ENCODE results near the gene SAMD4A. TPM values are rescaled to one million over a fixed set of nuclear protein-coding genes. Genes with fewer than 3 reads are reported as not detected.
A peak's percentile ranks its signal among the peaks of the same experiment; 100 is the strongest.

Gene SAMD4A
- polyA plus RNA-seq, 10 donors = 50.6 to 73.8 (median 59.9) TPM

DNA sequence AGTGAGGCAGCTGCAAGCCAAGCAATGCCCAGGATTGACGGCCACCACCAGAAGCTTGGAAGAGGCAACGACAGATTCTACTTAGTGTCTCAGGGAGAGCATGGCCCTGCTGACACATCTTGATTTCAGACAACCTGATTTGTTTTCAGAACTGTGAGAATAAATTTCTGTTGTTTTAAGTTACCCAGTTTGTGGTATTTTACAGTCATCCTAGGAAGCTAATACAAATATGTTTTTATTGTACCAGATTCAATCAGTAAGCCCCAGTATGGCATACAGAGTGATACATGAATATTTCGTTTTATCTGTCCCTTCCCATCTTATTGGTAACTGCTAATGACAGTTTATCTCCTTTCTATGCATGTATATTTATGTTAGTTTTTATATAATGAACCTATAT is 62.3 kb downstream of the SAMD4A start:
- no peak for DNase-seq

DNA sequence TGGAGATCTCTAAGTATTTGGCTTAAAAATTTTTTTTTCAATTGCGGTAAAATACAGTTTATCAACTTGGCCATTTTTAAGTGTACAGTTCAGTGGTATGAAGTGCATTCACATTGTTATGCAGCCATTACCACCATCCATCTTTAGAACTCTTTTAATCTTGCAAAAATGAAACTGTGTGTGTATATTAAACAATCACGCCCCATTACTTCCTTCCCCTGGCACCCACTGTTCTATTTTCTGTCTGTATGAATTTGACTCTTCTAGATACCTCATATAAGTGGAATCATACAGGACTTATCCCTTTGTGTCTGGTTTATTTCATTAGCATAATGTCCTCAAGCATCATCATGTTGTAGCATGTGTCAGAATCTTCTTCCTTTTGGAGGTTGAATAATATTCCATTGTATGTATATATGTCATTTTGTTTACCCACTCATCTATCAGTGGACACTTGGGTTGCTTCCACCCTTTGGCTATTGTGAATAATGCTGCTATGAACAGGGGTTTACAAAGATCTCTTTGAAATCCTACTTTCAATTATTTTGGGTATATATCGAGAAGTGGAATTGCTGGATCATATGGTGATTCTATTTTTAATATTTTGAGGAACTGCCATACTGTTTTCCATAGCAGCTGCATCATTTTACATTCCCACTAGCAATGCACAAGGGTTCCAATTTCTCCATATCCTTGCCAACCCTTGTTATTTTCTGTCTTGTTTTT is 62.9 kb downstream of the SAMD4A start:
- DNase-seq = no peak

DNA sequence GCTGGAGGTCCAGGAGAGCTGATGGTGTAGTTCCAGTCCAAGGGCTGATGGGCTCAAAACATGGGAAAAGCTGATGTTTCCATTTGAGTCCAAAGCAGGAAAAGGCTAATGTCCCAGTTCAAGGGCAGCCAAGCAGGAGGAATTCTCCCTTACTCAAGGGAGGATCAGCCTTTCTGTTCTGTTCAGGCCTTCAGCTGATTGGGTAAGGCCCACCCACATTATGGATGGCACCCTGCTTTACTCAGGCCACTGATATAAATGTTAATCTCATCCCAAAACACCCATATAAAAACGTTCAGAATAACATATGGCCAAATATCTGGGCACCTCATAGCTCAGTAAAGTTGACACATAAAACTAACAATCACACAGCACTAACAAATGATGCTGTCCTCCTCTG is 64.1 kb downstream of the SAMD4A start:
- no peak for DNase-seq

DNA sequence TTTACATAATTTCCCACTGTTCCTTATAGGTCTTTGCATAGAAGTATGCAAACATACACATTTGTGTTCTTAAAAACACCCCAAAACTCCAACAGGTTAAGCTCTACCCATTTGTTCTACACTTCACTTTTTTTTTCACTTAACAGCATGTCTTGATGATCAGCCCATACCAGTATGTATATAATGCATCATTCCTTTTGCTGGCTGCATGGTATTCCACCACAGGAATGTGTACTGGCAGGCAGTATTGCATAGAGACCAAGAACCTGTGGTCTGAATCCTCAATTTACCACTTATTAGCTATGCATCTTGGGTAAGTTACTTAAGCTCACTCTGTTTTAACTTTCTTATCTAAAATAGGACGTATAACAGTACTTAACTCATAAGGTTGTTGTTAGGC is 65.5 kb downstream of the SAMD4A start:
- DNase-seq = no peak

DNA sequence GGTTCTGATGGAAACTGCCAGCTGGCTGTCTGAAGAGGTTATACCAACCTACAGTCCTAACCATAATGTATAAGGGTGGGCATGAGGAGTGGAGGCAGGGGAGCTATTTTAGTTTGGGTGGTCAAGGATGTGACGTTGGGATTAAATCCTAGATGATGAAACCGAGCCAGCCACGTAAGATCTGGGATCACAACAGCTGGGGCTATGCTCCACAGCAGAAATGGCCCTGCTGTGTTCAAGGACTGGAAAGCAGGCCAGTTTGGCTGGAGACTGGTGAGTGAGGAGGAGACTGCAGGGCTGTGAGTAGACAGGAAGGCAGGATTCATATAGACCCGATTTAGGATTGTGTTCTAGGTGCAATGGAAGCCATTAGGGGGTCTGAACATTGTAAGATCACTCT is 66.1 kb downstream of the SAMD4A start:
- DNase-seq = no peak

DNA sequence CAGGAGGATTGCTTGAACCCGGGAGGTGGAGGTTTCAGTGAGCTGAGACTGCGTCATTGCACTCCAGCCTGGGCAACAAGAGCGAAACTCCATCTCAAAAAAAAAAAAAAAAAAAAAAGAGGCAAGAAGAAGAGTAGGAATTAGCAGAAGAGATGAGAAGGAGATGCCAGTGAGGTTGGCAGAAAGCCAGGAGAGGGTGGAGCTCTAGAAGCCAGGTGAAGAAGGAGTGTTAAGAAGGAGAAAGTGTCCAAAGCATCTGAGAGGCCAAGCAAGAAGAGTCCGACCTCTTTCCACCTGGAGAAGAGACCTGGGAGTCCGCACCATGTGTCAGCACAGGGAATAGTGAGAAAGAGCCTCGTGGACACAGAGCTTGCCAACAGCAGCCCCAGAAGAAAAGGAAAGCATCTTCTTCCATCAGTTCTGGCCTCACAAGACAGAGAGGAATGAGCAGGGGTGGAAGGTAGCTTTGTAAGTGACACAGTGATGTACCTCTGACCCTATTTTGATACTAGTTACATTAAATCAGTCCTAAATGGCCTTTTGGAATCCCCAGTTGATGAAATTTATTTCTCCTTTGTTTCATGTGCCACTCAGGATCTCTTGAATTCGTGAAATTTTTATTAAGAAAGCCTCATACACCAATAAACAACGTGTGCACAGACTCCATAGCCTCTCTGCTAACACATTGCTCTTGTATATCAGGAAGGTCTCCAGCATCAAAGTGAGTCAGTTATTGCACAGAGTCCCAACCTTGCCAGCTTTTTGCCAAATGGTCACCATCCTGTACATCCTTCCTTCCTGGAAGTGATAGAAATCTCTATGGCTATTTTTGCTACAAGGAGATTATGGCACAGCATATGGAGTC is 70.6 kb downstream of the SAMD4A start:
- peak in 1 of 3 donors; percentile 61 for DNase-seq

DNA sequence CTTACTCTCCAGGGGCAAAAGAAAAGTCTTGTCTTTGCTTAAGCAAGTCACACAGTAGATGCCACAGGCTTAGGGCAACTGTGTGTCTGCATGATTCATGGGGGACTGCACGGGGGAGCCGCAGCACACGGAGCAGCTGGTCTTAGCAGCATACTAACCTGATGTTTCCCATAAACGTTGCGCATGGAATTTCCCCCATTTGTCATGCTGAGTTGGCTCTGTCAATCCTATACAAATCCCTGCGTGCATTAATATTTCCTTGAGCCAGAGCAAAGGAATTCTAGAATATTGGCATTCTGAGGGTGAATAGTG is 71.2 kb downstream of the SAMD4A start:
- peak; percentile 74 to 86 (median 80) for DNase-seq

DNA sequence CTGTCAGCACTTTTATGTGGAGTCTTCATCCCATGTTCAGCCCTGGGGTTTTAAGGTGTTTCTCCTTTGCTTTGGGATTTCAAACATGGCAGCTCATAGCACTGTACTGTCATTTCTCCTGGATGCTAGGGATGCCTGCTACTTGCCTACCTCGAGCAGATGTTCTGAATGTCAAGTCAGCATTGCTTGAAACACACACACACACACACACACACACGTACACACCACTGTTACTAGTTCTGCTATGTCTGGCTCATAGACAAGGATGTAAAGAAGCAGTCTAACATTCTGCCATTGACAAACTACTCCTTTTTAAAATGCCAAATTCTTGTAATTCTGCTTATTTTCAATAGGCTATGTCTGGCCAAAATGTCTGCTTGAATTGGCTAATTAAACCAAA is 72.7 kb downstream of the SAMD4A start:
- no peak for DNase-seq

DNA sequence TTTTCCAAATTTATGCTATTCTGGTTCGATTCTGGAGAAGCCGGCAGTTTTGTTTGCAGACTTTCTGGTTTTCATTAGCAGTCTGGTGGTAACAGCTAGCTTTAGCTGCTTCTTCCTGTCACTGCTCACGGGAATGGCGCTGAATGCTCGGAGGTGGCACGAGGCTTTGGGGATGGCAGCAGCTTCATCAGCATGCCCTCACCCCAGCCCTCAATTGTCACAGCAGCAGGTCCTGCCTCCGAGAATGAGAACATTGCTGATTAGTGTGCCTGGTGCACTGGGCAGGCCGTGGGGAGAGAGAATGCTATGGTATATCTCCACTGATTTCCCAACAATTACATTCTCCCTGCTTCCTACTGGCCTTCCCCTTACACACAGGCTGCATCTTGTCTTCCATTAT is 73.6 kb downstream of the SAMD4A start:
- no peak for DNase-seq

DNA sequence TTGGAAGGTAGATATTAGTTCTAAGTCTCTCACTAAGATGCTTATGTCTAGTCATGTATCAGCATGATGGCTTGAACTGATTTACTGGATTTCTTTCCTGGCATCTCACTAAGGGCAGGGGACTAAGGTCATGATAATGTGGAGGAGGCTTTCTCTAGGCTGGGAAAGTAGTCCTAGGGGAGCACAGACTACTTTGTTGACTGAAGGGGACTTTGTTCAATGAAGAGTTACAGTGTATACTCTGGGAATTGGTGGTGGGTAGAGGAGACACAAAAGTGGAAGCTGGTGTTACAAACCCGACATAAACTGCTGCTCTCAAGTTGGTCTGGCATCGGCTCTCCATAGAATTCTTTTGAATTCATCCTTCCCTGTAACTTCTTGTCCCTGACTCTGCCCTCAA is 75.2 kb downstream of the SAMD4A start:
- no peak for DNase-seq

DNA sequence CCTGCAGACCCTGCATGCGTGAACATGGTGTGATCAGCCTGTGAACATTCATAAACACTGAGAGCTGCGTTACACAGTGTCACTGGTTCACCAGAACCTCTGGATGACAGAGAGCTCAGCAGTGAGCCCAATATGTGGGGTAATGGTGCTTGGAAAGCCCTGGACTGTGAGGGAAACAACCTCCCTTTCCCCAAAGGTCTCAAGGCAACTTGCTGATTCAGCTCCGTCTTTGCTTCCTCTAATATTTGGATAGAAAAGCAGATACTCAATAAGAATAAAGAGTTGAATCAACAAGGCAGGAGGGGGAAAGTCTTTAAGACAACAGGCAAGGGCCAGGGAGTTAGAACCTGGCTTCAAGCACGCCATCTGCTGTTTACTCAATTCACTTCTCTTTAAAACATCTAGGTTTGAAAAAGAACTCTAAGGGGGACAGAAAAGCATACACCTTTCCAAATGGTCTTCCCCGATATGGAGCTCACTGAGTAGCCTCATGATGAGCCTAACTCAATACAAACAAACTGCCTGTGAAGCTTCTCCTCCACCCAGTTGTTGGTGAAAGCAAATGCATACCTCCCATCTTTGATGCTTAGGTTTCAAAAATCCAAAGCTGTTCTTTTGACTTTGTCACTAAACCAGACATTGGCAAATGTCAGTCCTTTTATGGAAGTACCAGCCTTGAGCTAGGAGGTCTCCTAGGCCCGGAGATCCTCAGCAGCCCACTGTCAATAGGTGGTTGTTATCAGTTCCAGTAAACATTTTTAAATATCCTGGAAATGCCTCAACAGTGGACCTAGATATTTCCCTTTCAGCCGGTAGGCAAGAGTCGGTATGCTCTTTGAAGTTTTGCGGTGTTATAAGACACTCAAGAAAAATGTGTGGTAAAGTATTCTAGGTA is 76.1 kb downstream of the SAMD4A start:
- no peak for DNase-seq

DNA sequence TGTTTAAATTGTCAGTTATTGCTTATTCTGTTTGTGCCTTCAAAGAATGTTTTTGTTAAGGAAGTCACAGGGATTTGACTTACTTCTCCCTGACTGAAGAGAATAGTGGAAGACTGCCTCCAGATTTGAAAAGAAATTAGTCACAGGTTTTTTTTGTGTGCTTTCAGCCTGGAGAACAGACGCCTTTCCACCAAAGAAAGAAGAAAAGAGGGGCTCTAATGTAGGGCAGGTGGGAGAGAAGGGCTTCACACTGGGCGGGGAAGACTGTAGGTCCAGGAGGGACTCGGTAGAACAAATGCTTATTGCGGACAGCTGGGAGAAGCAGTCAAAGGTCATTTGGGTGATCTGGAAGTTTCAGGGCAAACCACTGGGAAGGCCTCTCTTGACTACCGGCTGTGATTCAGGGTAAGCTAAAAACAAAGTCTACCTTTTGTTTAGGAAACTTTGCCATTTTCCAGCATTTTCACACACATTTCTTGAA is 76.8 kb downstream of the SAMD4A start:
- DNase-seq = no peak

DNA sequence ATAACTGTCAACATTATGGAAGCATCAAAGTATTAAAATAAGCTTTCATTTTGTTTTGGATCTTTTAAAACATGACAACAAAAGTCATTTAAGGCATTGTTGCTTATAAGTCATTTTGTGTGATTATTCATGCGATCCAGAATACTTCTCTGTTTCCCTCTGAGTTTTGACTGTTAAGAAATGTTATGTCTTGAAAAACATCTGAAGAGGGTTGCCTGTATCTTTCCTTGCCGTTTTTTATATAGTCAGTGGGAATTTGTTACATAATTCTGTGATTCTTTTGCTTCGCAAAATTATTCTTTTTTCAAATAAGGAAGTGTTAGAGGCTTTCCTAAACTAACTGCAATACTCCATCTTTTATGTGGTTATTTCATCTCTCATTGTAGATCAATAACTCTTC is 78.7 kb downstream of the SAMD4A start:
- no peak for DNase-seq

DNA sequence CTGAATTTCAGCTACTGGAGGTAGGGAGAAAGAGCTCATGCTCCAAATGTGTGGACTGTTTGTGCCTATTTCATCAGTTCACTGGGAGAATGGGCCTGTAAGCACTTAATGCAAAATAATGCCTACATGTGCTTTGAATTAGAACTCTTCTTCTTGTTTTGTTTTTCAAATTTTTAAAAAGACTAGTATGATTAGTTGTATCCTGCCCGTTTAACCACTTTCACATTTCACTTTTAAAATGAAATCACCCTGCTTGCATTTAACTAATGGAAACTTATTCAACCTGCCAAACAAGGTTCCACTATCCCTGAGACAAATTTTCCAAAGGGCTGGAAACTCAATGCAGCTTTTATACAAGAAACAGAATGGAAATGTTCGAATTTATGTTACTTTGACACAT is 79.7 kb downstream of the SAMD4A start:
- peak in 2 of 3 donors; percentile 60 to 83 for DNase-seq

DNA sequence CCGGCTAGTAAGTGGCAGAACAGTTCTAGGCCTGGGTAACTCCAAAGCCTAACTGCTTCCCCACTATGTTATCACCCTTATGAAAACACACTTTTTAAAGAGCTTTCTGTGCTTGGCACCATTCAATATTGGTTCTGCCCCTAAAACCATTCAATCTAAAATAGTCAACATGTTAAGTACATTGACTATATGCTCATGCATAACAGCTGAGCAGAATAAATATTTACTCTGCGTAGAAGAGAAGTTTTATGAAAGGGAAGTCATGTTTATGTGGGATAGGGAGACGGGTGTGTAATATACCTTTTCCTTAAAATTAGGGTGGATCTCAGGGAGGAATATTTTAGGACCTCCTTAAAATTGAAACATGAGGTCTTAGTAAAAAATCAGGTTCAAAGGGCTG is 80.5 kb downstream of the SAMD4A start:
- DNase-seq = no peak

DNA sequence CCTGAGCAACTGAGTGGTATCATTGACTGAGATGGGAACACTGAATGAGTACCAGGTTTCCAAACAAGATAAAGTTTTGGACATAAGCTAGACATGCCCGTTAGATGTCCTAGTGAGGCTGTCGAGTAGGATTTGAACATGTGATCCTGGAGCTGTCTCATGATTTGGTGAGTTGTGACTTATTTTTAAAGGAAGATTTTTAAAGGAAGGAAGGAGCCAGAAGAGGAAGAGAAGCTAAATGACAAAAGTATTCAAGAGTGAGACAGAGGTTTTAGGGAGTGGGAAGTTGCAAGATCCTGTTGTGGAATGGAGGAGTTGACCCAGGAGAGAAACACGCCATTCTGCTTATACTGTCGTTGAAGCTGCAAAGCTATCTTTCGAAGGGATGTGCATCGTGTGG is 82.1 kb downstream of the SAMD4A start:
- no peak for DNase-seq

DNA sequence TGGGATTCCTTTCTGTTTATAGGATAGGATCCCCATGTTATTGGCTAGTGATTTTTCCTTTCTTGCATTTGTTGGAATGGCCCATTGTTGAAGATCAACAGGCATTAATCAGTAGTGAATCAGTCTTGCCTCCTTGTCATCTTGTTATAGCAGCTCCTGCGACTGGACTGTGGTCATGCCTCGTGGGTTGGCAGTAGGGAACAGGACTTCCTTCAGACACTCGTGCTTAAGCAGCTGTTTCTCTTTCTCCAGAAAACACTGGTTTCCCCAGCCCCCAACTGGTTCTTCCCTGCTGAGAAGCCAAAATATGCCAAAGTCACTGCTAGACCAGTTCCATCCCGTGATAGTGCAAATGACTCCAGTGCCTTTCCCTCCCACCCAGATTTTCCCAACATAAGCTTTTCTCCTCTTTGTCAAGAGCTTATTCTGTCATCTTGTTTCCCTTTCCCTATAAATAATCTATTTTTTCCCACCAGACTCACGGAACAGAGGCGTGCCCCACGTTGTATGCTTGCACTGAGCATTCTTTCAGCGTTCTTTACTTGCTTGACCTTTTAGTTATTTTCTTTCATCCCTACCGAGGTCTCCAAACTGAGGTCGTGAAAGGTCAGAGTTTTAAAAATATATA is 83.5 kb downstream of the SAMD4A start:
- DNase-seq = peak in 2 of 3 donors; percentile 60 to 74

DNA sequence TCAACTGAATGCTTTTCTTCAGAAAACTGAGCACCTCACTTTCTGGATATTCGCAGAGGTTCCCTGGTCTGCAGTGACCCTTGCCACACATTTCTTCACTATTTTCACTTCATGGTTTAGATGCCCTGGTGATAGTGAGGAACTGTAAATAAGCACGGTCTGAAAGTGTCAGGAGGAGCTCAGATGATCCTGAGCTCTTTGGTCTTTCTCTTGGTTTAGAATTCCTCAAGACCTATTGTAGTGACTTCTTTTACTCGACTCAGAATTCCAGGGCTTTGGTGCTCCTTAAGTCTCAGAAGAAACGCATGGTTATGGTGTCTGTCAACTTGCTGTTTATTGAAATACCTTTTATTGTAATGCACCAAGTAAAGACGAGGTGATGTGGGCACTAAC is 84.0 kb downstream of the SAMD4A start:
- no peak for DNase-seq

DNA sequence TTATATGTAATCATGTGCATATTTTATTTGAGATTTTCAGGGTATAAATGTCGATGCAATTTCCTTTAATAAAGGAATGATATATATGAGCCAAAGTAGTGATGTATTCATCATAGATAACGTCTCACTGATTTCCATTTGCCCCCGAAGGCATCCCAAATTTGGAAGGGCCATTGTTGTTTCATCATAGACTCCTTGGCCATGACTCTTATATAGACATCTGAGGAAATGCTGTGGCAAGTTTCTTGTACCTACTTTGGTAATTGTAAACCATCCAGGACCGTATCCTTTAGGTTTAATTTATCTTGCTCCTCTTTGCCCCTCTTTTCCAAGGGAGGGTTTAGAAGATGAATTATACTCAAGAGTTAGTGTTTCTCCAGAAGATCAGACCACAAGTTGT is 84.7 kb downstream of the SAMD4A start:
- DNase-seq = no peak

DNA sequence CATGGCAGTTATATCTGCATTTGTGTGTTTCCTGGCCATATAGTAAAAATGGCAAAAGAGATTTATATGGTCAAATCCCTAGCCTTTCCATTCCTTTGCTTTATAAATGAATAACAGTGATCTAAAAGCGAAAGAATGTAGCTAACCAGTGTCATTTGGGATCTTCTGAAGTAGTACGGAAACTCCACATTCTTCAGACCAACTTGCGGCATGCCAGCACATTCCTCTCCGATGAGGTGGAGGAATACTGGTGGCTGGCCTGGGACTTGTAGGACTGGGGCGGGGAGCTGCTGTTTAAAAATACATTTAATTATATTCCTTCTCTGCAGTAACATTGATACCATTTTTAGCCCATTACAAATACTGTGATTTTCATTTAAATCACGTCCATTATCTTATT is 85.3 kb downstream of the SAMD4A start:
- peak; percentile 94 to 99 (median 97) for DNase-seq

DNA sequence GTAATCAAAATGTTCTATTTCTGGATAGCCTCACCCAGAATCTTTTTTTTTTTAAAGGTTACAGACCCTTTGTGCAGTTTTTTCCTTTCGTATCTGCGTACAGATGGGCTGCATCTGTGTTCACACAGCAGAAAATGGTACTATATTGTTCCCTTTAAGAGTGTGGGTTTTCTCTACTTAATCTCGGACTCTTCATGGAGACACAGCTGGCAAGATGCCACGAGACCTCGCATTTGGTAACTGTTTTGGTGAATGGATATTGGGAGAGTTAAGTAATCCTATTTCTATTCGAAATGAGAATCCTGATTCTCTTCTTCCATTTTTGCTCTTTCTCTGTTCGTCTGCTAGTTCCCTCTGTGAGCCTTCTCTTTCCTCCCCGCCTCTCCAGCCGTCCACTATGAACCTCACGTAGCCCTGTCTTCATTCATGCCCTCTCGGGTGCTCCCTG is 85.7 kb downstream of the SAMD4A start:
- peak in 1 of 3 donors; percentile 82 for DNase-seq

All from muscle of back (tissue), 11 donors.